ENCODE measurements around the gene MYNN. TPM values are rescaled to one million over a fixed set of nuclear protein-coding genes. Genes with fewer than 3 reads are reported as not detected.

Gene MYNN
- total and polyA plus RNA-seq, 9 of the 15 experiments (the other 6 are each of a cell fraction or from before 2014, with no cell fraction given) = 10.4 to 35.7 (median 21.3) TPM

DNA sequence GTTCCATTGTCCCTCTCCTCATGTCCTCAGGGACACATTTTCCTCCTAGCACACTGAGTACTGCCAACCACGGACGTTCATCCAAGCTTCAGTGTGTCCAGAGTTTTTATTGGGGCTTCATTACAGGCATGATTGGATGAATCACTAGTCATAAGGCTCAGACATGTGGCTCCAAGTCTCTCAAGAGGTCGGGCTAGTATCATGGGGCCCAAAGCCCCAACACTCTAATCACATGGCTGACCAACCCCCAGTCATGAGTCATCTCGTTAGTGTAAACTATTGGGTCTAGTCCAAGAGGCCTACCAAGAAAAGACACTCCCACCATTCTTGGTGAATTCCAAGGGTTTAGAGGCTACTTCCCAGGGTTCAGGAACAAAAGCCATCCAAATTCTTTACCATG is 12.7 kb upstream of the MYNN start (continued):
- TF ChIP-seq MAX (CRISPR knock-in tag; IDR thresholded peaks at IDR 0.05) (peak; percentile 25; the same call in 1 of the 2 replicates), ZNF766 (CRISPR knock-in tag; conservative IDR thresholded peaks at IDR 0.05) (0 out of 2 replicates have a peak, but pooled peaks have one; percentile 42), FOS (IDR thresholded peaks at IDR 0.05; ENCODE audit: extremely low read depth, insufficient read length) (peak; percentile 53), C11orf30 (IDR thresholded peaks at IDR 0.05; ENCODE audit: low read depth) (0 out of 2 replicates have a peak, but pooled peaks have one; percentile 15), TOE1 (IDR thresholded peaks at IDR 0.05; ENCODE audit: borderline replicate concordance) (peak; percentile 81; the same call in 1 of the 2 replicates), TOE1 (CRISPR knock-in tag; IDR thresholded peaks at IDR 0.05; ENCODE audit: borderline replicate concordance, low read depth) (no peak), HEY1 (CRISPR knock-in tag; IDR thresholded peaks at IDR 0.05; ENCODE audit: borderline replicate concordance) (no peak), NFIC (IDR thresholded peaks at IDR 0.05) (peak; percentile 91), MAZ (CRISPR knock-in tag; conservative IDR thresholded peaks at IDR 0.05 in 1 of 2, IDR thresholded peaks at IDR 0.05 in 1 of 2) (peak; percentile 24 to 35; a peak in 1 of 4 replicates), SOX6 (IDR thresholded peaks at IDR 0.05) (peak; percentile 60; the same call in 1 of the 2 replicates), L3MBTL2 (IDR thresholded peaks at IDR 0.05) (peak; percentile 95), DMBX1 (CRISPR knock-in tag; IDR thresholded peaks at IDR 0.05; ENCODE audit: borderline replicate concordance) (peak; percentile 69; the same call in 1 of the 2 replicates), SMARCA4 (IDR thresholded peaks at IDR 0.05) (peak; percentile 79; the same call in 1 of the 2 replicates), ETV1 (tag; conservative IDR thresholded peaks at IDR 0.05; ENCODE audit: low read depth) (no peak), REST (IDR thresholded peaks at IDR 0.05; ENCODE audit: borderline replicate concordance) (peak; percentile 8; the same call in 1 of the 2 replicates), REST (CRISPR knock-in tag; IDR thresholded peaks at IDR 0.05; ENCODE audit: low read depth) (no peak), JUN (IDR thresholded peaks at IDR 0.05; ENCODE audit: borderline replicate concordance, low read depth, low read length) (peak; percentile 92), JUN (CRISPR knock-in tag; IDR thresholded peaks at IDR 0.05; ENCODE audit: borderline replicate concordance) (no peak), BHLHE40 (IDR thresholded peaks at IDR 0.05; ENCODE audit: low read length) (0 out of 2 replicates have a peak, but pooled peaks have one; percentile 15), BACH1 (tag; IDR thresholded peaks at IDR 0.05) (0 out of 2 replicates have a peak, but pooled peaks have one; percentile 48), TBL1XR1 (IDR thresholded peaks at IDR 0.05; ENCODE audit: low read length in 2 of 2) (0 out of 4 replicates have a peak, but pooled peaks of 1 of the 2 experiments have one; percentile 42)

Data from K562 (cell line).